SK-N-SH treated with all-trans-retinoic acid at 6 μM for 48 hours (cell line): ENCODE data around the gene ELOVL1.

Source experiments
- ARNTL ChIP-seq: fragments of 450-650 bp; formaldehyde crosslinking; IDR thresholded peaks from 2 replicates; pipeline ENCODE4 v1.5.0; 2020; ENCODE audit warnings: low read depth, mild to moderate bottlenecking, moderate library complexity, borderline replicate concordance
- CSDC2 ChIP-seq: fragments of 250-450 bp; sonication (Bioruptor Pico); IDR thresholded peaks from 2 replicates; pipeline ENCODE4 v1.5.0; 2020; ENCODE audit warnings: mild to moderate bottlenecking, moderate library complexity
- PATZ1 ChIP-seq: fragments of 250-450 bp; sonication (Bioruptor Pico); IDR thresholded peaks from 2 replicates; pipeline ENCODE4 v1.8.0; 2020; ENCODE audit warnings: mild to moderate bottlenecking, moderate library complexity, borderline replicate concordance
- ZC3H10 ChIP-seq: fragments of 250-450 bp; sonication (Bioruptor Pico); IDR thresholded peaks from 2 replicates; pipeline ENCODE4 v1.5.1; 2021; ENCODE audit warnings: mild to moderate bottlenecking, moderate library complexity
- ZFP30 ChIP-seq: fragments of 450-650 bp; formaldehyde crosslinking; IDR thresholded peaks from 2 replicates; pipeline ENCODE4 v1.5.0; 2022; ENCODE audit warnings: mild to moderate bottlenecking, moderate library complexity
- TF ChIP-seq, protein P1 (sequence below): fragments of 250-450 bp; sonication (Bioruptor Pico); IDR thresholded peaks from 2 replicates; pipeline ENCODE4 v1.5.1; 2020; ENCODE audit warnings: low read depth, mild to moderate bottlenecking, moderate library complexity

DNA sequence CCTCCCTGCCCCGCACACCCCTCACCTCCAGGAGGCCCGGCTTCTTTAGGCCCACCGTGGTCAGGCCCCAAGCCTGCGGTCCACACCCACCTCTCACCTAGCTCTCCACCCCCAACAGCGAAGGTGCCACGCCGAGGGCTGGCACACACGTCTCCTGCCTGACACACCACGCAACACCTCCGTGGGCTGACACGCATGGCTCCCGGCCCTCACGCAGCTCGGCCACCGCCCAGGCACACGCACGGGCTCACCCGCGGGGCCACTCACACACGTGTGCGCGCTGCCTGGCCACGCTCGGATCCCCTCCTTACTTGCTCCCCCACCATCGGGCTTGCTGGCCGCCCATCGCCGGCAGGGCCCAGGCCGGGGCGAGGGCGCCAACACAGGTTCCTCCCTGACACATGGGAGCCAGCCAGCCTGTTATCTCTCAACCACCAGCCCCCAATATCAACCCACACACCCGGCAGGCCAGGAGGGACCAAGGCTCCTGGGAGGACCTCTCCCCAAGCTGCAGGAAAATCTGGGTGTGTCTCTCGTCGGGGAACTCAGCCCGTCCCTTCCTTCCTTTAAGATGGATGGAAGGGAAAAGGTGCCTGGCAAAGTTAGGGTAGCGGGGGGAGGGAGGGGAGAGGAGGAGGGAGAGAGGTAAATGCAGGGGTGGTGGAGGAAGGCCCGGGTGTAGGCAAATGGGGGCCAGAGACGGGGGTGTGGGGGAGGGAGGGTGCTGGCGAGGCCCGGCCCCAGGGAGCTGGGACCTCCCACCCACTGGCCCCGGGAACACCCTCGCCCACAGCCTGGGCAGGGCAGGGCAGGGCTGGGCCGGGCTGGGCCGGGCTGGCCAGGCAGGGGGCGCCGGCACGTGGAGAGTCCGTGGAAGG is 546 bp downstream of the ELOVL1 start:
- TF ChIP-seq ARNTL = no peak
- no peak for TF ChIP-seq PATZ1 (CRISPR knock-in tag)
- TF ChIP-seq, protein P1, sequence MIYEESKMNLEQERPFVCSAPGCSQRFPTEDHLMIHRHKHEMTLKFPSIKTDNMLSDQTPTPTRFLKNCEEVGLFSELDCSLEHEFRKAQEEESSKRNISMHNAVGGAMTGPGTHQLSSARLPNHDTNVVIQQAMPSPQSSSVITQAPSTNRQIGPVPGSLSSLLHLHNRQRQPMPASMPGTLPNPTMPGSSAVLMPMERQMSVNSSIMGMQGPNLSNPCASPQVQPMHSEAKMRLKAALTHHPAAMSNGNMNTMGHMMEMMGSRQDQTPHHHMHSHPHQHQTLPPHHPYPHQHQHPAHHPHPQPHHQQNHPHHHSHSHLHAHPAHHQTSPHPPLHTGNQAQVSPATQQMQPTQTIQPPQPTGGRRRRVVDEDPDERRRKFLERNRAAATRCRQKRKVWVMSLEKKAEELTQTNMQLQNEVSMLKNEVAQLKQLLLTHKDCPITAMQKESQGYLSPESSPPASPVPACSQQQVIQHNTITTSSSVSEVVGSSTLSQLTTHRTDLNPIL = no peak
- no peak for TF ChIP-seq ZC3H10 (CRISPR knock-in tag)
- TF ChIP-seq ZFP30 = no peak
- no peak for TF ChIP-seq CSDC2 (CRISPR knock-in tag)
